HG03108 (cell line): ENCODE measurements around the gene MYO5B.

Source experiments
- ATAC-seq: cut with Tn5 transposase; IDR thresholded peaks from one replicate; pipeline ENCODE4 v1.9.1; 2021; ENCODE audit warnings: moderate library complexity; ENCODE audit not compliant: unreplicated experiment

MYO5B gene

GRCh38 chr18:50189160-50189559 is 5.8 kb downstream of the MYO5B start:
- peak; percentile 54 for ATAC-seq

GRCh38 chr18:50188652-50189051 is 6.3 kb downstream of the MYO5B start:
- no peak for ATAC-seq

DNA sequence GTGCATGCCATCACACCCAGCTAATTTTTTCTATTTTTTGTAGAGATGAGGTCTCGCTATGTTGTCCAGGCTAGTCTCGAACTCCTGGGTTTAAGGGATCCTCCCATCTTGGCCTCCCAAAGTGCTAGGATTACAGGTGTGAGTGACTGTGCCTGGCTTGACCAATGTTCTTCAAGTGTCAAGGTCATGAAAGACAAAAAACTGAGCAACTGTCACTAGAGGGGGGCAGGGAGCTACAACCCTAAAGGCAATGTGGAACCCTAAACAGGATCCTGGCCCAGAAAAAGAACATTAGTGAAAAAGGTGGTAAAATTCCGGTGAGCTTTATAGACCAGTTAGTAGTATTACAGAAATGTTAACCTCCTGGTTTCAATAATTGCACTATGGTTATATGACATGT is 7.3 kb downstream of the MYO5B start:
- ATAC-seq = no peak

DNA sequence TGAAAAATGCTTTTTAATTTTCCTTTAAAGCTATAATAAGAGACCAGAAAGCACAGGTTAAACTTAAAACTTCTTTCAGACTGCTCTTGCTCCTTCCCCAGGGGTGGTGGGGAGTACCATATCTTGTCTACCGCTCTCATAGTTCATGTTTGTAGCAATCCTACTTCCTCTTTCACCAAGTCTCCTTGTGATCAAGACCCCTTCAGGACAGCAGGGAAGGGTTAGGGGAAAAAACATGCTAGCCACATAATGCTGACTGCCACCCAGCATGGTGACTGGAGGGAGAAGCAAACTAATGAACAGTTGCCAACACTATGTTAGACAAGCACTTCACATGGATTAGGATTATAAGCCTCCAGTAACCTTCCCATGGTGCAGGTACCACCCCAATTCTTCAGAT is 8.6 kb downstream of the MYO5B start:
- ATAC-seq = no peak

GRCh38 chr18:50183556-50183955 is 11.4 kb downstream of the MYO5B start:
- ATAC-seq = no peak

GRCh38 chr18:50182511-50182910 is 12.4 kb downstream of the MYO5B start:
- no peak for ATAC-seq

DNA sequence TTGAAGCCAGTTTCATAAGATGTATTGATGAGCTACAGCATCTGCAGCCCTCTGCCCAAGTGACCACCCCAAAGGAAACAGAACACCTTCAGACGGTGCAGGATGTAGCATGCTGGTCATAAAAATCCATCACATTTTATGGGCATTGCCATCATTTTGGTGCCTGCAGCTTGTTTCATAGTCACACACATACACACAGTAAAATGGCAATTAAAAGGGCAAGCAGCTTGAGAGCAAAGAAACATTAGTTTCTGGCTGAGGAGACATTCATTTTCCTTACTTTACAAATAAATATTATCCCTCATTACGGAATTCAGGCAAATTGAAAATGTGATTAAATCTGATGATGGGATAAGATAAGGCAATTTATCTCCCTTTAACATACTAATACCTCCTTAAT is 13.4 kb downstream of the MYO5B start:
- ATAC-seq = no peak

GRCh38 chr18:50179465-50179864 is 15.5 kb downstream of the MYO5B start:
- ATAC-seq = no peak

DNA sequence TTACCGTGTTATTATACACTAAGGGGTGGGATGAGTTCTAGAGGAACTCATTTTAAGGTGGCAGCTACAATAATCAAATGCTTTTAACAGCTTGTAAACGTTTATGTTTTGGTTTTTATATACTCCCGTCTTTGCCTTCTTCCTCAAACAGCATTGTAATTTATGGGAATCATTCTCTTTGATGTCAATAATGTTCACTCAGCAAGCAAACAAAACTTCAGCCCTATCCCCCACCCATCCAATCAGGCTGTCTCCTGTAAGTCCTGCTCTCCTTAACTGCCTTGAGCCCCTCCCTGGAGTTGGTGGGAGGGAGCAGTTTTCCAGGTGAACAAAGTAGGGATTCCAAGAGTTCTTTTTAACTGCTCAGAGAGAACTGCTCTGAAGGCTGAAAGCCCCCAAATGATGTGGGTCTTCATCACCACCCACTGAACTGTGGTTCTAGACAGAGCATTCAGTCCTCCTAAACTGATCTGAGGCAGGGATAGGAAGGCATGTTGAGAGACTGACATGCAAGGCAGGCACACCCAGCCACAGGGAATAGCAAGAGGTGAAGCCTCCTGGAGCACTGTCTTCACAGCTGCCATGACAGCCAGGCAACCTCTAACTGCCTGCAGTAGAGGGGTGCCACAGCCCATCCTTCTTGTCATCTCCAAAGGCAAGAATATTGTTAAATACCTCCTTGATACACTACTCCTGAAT is 17.5 kb downstream of the MYO5B start:
- no peak for ATAC-seq

- no peak for ATAC-seq
These were observed 22.6 kb downstream of the MYO5B start for GRCh38 chr18:50172367-50172766.

DNA sequence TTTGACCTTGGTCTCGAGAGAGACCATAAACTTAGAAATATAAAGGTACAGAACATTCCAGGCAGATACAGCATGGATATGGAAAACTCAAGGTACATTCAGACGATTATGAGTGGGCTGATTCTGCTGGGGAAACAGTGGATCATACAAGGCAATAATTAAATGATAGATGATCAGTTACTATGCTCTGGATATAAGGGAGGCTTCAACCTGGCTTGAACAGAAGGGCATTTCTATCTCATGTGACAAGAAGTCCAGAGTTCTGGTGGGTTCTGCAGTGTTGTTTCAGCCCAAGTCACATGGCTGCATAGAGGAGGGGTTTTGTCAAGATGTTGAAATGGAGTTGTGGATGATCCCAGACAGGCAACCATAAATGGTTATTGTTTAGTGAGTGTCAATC is 23.5 kb downstream of the MYO5B start:
- ATAC-seq = no peak

DNA sequence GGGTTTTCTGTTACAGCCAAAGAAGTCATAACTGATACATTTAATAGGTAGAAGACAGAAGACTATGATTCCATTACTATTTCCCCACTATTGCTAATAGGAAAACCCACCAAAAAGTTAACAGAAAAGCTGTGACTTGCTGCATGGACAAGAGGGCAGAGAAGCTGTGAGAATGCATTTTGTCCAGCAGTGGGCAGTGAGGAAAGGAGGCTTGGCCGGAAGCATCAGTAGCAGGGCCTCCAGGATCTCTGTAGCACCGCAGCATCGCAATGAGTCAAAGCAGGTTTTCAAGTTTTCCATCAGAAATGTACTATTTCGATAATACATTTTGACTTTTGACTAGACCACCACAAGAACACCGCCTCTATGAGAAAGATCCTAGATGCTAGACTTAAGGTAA is 24.9 kb downstream of the MYO5B start:
- ATAC-seq = no peak

- no peak for ATAC-seq
These were observed 25.8 kb downstream of the MYO5B start for GRCh38 chr18:50169149-50169548.

DNA sequence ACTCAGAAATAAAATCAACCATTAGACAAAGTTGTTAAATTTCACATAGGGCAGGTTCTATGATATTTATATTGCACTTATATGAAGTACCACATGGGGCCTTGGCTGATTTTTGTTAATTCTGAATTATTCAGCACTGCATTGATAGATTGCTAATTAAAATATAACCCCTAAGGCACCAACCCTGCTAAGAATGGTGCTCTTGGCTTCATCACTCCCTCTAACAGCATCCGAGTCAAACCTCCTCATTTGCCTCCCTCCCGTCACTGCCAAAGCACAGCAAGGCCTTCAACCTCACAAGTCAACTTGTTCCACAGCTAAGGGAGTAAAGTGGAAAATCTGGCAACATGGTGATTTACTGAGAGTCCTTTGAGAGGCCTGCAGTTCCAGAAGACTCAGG is 27.0 kb downstream of the MYO5B start:
- ATAC-seq = no peak

DNA sequence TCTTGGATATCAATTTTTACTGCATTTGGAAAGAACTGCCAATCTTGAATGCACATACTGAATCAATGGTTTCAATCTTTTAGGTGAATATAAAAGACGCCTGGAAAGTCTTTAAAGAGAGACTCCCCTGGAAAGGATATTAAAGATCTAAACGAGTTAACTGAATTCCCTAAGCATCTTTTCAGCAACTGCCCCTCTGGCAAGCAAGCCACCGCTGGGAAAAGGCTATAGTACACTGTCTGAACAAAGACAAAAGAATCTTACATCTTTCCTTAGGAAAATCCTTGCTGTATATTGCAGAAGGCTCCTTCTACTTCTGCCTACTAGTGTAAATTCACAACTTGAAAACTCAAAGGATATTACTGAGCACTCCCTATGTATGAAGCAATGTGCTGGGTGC is 28.0 kb downstream of the MYO5B start:
- ATAC-seq = no peak

DNA sequence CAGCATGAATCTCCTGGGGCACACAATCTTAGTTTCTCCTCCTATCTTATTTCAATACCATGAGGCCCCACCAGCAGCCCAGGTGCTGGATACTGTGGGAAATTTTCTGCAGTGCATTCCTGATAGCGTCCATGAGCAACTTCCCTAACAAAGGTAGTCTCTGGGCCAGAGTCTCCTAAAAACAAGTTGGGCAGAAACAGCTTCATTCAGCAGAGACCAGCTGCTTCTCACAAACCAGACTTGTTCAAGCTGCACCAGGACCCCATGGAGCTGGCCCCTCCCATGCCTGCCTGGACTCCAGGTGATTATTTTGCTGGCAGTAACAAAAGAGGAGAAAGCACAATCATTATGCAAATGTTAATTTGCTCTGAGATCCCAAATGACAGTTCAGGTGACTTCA is 31.4 kb downstream of the MYO5B start:
- no peak for ATAC-seq

GRCh38 chr18:50162486-50163304 is 32.3 kb downstream of the MYO5B start:
- ATAC-seq = no peak

DNA sequence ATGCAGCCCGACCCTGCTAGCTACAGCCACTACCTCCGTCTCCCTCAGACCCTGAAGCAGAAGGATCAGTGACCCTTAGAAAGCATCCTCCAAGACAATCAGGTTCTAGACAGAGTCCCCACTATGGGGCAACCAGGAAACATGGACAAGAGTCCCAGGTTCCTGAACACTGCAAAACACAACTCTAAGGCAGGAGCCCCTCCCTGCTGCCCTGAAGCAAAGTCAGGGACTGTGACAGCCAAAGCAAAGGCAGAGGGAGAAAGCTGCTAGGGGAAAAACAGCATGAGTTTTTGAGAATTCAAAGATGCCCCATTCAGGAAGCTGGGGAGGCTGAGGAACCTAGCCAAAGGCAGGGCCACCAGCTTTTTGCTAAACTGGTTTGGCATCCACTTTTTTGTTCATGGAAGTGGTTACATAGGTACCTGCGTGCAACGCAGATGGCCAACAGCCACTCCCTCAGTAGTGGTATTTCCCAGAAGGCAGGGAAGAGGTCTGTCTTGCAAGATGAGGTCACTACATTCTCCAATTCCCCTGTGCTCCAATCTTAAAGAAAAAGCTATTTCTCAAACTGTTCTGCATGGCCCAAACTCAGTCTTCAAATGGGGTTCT is 33.2 kb downstream of the MYO5B start:
- no peak for ATAC-seq

DNA sequence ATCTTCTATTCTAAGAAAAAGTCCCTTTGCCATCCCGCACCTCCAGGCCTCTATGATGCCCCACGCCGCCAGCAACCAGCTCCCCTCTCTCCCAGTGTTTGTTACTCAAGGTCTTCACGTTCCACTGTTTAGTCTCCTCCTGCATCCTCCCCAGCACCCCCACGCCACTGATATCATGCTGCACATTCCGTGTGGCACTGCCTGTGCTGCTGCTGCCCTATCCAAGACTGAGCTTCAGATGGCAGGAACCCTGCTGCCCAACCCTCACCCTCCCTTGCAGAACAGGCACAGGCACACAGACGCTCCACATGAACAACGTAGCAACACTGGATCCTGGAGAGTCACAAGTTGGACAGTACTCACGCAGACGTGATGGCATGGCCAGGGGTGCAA is 35.3 kb downstream of the MYO5B start:
- no peak for ATAC-seq

DNA sequence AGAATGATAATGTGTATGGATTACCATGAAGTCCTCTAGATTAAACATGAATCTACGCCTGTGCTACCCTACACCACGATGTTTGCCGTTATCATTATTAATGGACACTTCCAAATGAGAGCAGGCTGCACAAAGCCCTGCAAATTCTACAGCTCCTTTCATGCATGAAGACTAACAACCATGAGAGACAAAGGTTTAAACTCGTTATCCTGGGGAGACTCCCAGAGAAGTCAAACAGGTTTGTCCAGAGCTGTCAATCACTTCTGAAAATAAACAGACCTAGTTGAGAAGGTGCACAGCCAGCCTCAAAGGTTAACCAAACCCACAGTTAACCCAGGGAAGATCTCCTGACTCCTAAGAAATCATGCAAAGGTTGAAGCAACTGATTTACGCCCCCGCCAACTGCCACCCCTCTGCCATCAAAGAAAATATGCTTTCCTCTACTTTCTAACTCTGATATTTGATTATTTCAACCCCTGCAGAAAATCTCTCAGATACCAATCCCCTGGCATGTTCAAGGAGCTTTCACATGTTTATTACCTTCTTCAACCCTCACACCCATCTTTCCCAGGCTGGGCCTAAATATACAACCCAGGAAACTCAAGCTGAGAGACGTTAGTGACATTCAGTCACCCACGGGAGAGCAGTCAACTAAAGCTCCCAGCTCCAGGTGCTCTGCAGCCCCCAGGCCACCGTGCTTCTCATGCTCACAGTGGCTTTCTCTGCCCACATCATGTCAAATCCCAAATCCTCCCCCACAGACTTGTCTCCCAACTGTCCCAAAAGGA is 35.9 kb downstream of the MYO5B start:
- ATAC-seq = no peak

DNA sequence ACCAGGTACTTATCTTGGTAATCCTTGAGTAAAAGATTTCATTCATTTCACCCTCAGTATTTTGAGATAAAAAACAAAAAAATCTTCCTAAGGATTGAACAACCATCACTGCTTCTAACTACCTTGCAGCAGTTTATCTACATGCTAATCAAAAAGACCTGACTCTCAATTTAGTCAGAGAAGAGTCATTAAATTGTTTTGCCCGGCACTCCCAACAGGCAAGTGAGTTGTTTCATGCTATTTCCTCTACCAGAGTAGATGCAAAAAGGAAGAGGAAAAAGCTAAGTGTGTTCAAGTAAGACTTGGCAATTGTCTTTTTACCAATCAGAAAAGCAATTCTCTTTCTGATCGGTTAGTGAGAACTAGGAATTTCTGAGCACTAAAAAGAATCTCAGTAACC is 39.5 kb downstream of the MYO5B start:
- no peak for ATAC-seq
